Measurements from ENCODE around the gene SCT. TPM values are rescaled to one million over a fixed set of nuclear protein-coding genes. Genes with fewer than 3 reads are reported as not detected.

SCT gene
- polyA plus RNA-seq, 1 donor from 2014 or later = not detected

GRCh38 chr11:605286-606129 lies 21.5 kb downstream of the SCT start:
- Histone ChIP-seq H3K27ac (ENCODE audit: low read length) (no peak overlapping the region), H3K9ac (ENCODE audit: low read length) (no peak overlapping the region), H3K9me2 (ENCODE audit: insufficient read depth, low read length) (no peaks in the 10 kb centered on the region), H3K79me2 (replicated peaks; ENCODE audit: insufficient read depth, low read length) (no peaks in the 10 kb centered on the region), H4K20me1 (ENCODE audit: insufficient read depth) (no peaks in the 10 kb centered on the region), H3K4me3 (ENCODE audit: low read length) (no peak overlapping the region), H2AFZ (ENCODE audit: low read depth, low read length) (no peak overlapping the region), H3K9me3 (ENCODE audit: low read length) (no peaks in the 10 kb centered on the region), H3K4me2 (ENCODE audit: low read length) (no peak overlapping the region), H3K27me3 (ENCODE audit: insufficient read depth, low read depth, low read length) (no peaks in the 10 kb centered on the region), H3F3A (ENCODE audit: insufficient read depth, low read length, poor library complexity, severe bottlenecking) (no peaks in the 10 kb centered on the region), H3K36me3 (ENCODE audit: insufficient read depth, low read length) (no peaks in the 10 kb centered on the region)
- TF ChIP-seq EP300 (conservative IDR thresholded peaks at IDR 0.05; ENCODE audit: poor library complexity, severe bottlenecking) = no peak
- TF ChIP-seq TAF1 (IDR thresholded peaks at IDR 0.05; ENCODE audit: low read depth) = no peak
- TF ChIP-seq, protein P1, sequence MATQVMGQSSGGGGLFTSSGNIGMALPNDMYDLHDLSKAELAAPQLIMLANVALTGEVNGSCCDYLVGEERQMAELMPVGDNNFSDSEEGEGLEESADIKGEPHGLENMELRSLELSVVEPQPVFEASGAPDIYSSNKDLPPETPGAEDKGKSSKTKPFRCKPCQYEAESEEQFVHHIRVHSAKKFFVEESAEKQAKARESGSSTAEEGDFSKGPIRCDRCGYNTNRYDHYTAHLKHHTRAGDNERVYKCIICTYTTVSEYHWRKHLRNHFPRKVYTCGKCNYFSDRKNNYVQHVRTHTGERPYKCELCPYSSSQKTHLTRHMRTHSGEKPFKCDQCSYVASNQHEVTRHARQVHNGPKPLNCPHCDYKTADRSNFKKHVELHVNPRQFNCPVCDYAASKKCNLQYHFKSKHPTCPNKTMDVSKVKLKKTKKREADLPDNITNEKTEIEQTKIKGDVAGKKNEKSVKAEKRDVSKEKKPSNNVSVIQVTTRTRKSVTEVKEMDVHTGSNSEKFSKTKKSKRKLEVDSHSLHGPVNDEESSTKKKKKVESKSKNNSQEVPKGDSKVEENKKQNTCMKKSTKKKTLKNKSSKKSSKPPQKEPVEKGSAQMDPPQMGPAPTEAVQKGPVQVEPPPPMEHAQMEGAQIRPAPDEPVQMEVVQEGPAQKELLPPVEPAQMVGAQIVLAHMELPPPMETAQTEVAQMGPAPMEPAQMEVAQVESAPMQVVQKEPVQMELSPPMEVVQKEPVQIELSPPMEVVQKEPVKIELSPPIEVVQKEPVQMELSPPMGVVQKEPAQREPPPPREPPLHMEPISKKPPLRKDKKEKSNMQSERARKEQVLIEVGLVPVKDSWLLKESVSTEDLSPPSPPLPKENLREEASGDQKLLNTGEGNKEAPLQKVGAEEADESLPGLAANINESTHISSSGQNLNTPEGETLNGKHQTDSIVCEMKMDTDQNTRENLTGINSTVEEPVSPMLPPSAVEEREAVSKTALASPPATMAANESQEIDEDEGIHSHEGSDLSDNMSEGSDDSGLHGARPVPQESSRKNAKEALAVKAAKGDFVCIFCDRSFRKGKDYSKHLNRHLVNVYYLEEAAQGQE (IDR thresholded peaks at IDR 0.05; ENCODE audit: borderline replicate concordance) = no peak
- TF ChIP-seq SMC3 (conservative IDR thresholded peaks at IDR 0.05; ENCODE audit: poor library complexity) = no peak
- no peak for TF ChIP-seq POLR2AphosphoS5 (IDR thresholded peaks at IDR 0.05)
- no peak for TF ChIP-seq RAD21 (conservative IDR thresholded peaks at IDR 0.05)

DNA sequence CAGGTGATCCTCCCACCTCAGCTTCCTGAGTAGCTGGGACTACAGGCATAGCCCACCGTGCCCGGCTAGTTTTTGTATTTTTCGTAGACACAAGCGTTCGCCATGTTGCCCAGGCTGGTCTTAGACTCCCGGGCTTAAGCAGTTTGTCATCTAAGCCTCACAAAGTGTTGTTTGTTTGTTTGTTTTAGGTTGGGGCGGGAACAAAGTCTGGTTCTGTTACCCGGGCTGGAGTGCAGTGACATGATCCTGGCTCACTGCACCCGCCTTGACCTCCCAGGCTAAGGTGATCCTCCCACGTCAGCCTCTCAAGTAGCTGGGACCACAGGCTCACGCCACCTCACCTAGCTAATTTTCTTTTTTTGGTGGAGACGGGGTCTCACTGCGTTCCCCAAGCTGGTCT lies 23.8 kb downstream of the SCT start:
- no peak overlapping the region for H3K4me2 ChIP-seq (ENCODE audit: low read length)
- no peaks in the 10 kb centered on the region for H4K20me1 ChIP-seq (ENCODE audit: insufficient read depth)
- no peaks in the 10 kb centered on the region for H3K36me3 ChIP-seq (ENCODE audit: insufficient read depth, low read length)

More for the DNA sequence above, 23.8 kb downstream of the SCT start:
- H3K27ac ChIP-seq (ENCODE audit: low read length) = no peak overlapping the region
- no peak overlapping the region for H2AFZ ChIP-seq (ENCODE audit: low read depth, low read length)
- H3K27me3 ChIP-seq (ENCODE audit: insufficient read depth, low read depth, low read length) = no peaks in the 10 kb centered on the region
- H3K9ac ChIP-seq (ENCODE audit: low read length) = no peak overlapping the region
- H3K9me3 ChIP-seq (ENCODE audit: low read length) = no peaks in the 10 kb centered on the region
- H3K9me2 ChIP-seq (ENCODE audit: insufficient read depth, low read length) = no peaks in the 10 kb centered on the region
- TF ChIP-seq EP300 (conservative IDR thresholded peaks at IDR 0.05; ENCODE audit: poor library complexity, severe bottlenecking) (no peak), MXI1 (conservative IDR thresholded peaks at IDR 0.05; ENCODE audit: poor library complexity, severe bottlenecking) (no peak), SMC3 (conservative IDR thresholded peaks at IDR 0.05; ENCODE audit: poor library complexity) (no peak), POLR2AphosphoS5 (IDR thresholded peaks at IDR 0.05) (no peak), RAD21 (conservative IDR thresholded peaks at IDR 0.05) (no peak), TAF1 (IDR thresholded peaks at IDR 0.05; ENCODE audit: low read depth) (no peak), EZH2 (IDR thresholded peaks at IDR 0.05; ENCODE audit: borderline replicate concordance, insufficient read depth, low read length, poor library complexity, severe bottlenecking) (no peak)
- TF ChIP-seq, protein P2, sequence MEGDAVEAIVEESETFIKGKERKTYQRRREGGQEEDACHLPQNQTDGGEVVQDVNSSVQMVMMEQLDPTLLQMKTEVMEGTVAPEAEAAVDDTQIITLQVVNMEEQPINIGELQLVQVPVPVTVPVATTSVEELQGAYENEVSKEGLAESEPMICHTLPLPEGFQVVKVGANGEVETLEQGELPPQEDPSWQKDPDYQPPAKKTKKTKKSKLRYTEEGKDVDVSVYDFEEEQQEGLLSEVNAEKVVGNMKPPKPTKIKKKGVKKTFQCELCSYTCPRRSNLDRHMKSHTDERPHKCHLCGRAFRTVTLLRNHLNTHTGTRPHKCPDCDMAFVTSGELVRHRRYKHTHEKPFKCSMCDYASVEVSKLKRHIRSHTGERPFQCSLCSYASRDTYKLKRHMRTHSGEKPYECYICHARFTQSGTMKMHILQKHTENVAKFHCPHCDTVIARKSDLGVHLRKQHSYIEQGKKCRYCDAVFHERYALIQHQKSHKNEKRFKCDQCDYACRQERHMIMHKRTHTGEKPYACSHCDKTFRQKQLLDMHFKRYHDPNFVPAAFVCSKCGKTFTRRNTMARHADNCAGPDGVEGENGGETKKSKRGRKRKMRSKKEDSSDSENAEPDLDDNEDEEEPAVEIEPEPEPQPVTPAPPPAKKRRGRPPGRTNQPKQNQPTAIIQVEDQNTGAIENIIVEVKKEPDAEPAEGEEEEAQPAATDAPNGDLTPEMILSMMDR (IDR thresholded peaks at IDR 0.05; ENCODE audit: poor library complexity, severe bottlenecking) = no peak
- TF ChIP-seq, protein P1 (IDR thresholded peaks at IDR 0.05; ENCODE audit: borderline replicate concordance) = no peak
- H3K4me3 ChIP-seq (ENCODE audit: low read length) = no peak overlapping the region
- H3K79me2 ChIP-seq (replicated peaks; ENCODE audit: insufficient read depth, low read length) = no peaks in the 10 kb centered on the region
- no peaks in the 10 kb centered on the region for H3F3A ChIP-seq (ENCODE audit: insufficient read depth, low read length, poor library complexity, severe bottlenecking)

Measured in neural cell (in vitro differentiated cells).